EL (cell line): ENCODE data around the gene IL4.
"Not testable (repeated sequence)": the region's sequence is repeated elsewhere in the genome, so short reads cannot be mapped to it uniquely, and the experiment has no call there.

Experiments
- DNase-seq: peaks from one replicate; pipeline ENCODE4 v3.0.0-alpha.2; 2016

IL4 gene

GRCh38 chr5:132673939-132674630, at the start of gene IL4:
TSS of gene IL4 (plus strand) at chr5:132673989. CDS start at chr5:132674051, 62 bp downstream.
- no peak for DNase-seq

- no peak for DNase-seq
These were observed 46.3 kb upstream of the IL4 start for GRCh38 chr5:132627470-132627869.

- DNase-seq = no peak
These were observed 45.0 kb upstream of the IL4 start for GRCh38 chr5:132628814-132629213.

GRCh38 chr5:132629230-132629944, 44.4 kb upstream of the IL4 start:
- DNase-seq = no peak

GRCh38 chr5:132633587-132633986, 40.2 kb upstream of the IL4 start:
- DNase-seq = not testable (repeated sequence)

GRCh38 chr5:132635873-132636272, 37.9 kb upstream of the IL4 start:
- DNase-seq = no peak

GRCh38 chr5:132637241-132637640, 36.5 kb upstream of the IL4 start:
- DNase-seq = no peak

- DNase-seq = no peak
These were observed 34.1 kb upstream of the IL4 start for GRCh38 chr5:132639706-132640130.

GRCh38 chr5:132640613-132641012, 33.2 kb upstream of the IL4 start:
- DNase-seq = no peak

GRCh38 chr5:132641241-132641723, 32.5 kb upstream of the IL4 start:
- no peak for DNase-seq

GRCh38 chr5:132641841-132642240, 31.9 kb upstream of the IL4 start:
- no peak for DNase-seq

GRCh38 chr5:132644177-132644576, 29.6 kb upstream of the IL4 start:
- DNase-seq = no peak

- DNase-seq = no peak
These were observed 27.1 kb upstream of the IL4 start for GRCh38 chr5:132646583-132647266.

GRCh38 chr5:132647473-132647872, 26.3 kb upstream of the IL4 start:
- DNase-seq = no peak

- DNase-seq = no peak
These were observed 25.4 kb upstream of the IL4 start for GRCh38 chr5:132648355-132648754.

GRCh38 chr5:132651838-132652469, 21.8 kb upstream of the IL4 start:
- no peak for DNase-seq

- no peak for DNase-seq
These were observed 20.1 kb upstream of the IL4 start for GRCh38 chr5:132653716-132654115.

GRCh38 chr5:132655821-132656773, 17.7 kb upstream of the IL4 start:
- peak; percentile 47 for DNase-seq

- no peak for DNase-seq
These were observed 16.9 kb upstream of the IL4 start for GRCh38 chr5:132656774-132657355.

GRCh38 chr5:132657676-132658380, 16.0 kb upstream of the IL4 start, which contains the start of gene IL13:
TSS of gene IL13 (plus strand) at chr5:132658173. CDS start at chr5:132658187, 14 bp downstream.
- DNase-seq = no peak
